Fibroblast of villous mesenchyme (primary cell): ENCODE results near the gene CFAP46. TPM values are rescaled to one million over a fixed set of nuclear protein-coding genes. Genes with fewer than 3 reads are reported as not detected.

ENCODE experiments used
- DNase-seq: peaks from one replicate; pipeline ENCODE4 v3.0.0-alpha.2; 2010; ENCODE audit warnings: low read depth
- H3K4me3 ChIP-seq: 2 replicates; pipeline ENCODE4 v1.5.1; 2011; ENCODE audit warnings: low read depth, mild to moderate bottlenecking, low read length
- CTCF ChIP-seq: IDR thresholded peaks from 2 replicates; pipeline ENCODE4 v1.5.1; 2012; ENCODE audit warnings: low read depth, mild to moderate bottlenecking, low read length; ENCODE audit not compliant: insufficient read depth
- total RNA-seq: library from RNA; depleted of rRNA; stranded (reverse); fragments of >200 nt; gene quantifications from 2 replicates; pipeline ENCODE4 v1.2.3, GENCODE V29; 2012

CFAP46 gene
- total RNA-seq, 1 donor, result under 0.01 TPM

- no peak overlapping the region for H3K4me3 ChIP-seq
- TF ChIP-seq CTCF, result no peak
- no peak for DNase-seq
Observed at GRCh38 chr10:132881186-132881920, 61.0 kb downstream of the CFAP46 start.

GRCh38 chr10:132880128-132880981 lies 62.0 kb downstream of the CFAP46 start:
- no peak for TF ChIP-seq CTCF
- DNase-seq, result no peak

GRCh38 chr10:132879408-132880127 lies 62.8 kb downstream of the CFAP46 start:
- no peak for DNase-seq
- no peak for TF ChIP-seq CTCF
- no peak overlapping the region for H3K4me3 ChIP-seq

More at GRCh38 chr10:132880128-132880981, 62.0 kb downstream of the CFAP46 start:
- H3K4me3 ChIP-seq, result no peak overlapping the region

- TF ChIP-seq CTCF, result no peak
- DNase-seq, result no peak
- H3K4me3 ChIP-seq, result no peak overlapping the region
Observed at GRCh38 chr10:132878730-132879407, 63.5 kb downstream of the CFAP46 start.

GRCh38 chr10:132878091-132878729 lies 64.2 kb downstream of the CFAP46 start:
- TF ChIP-seq CTCF, result no peak
- no peak for DNase-seq
- H3K4me3 ChIP-seq, result no peak overlapping the region

GRCh38 chr10:132877473-132877872 lies 64.9 kb downstream of the CFAP46 start:
- H3K4me3 ChIP-seq, result no peak overlapping the region
- TF ChIP-seq CTCF, result no peak
- DNase-seq, result no peak
